Neural cell (in vitro differentiated cells): Measurements from ENCODE around the gene IL11RA. TPM values are rescaled to one million over a fixed set of nuclear protein-coding genes. Genes with fewer than 3 reads are reported as not detected.

ENCODE experiments used
- H2AFZ ChIP-seq: fragments of 200-600, 300-800 bp; sonication (generic), shearing (Covaris generic); 2 replicates; pipeline ENCODE4 v1.6.0; 2014; ENCODE audit warnings: low read depth, mild to moderate bottlenecking, antibody characterized with exemption, low read length, moderate library complexity
- H3F3A ChIP-seq: fragments of 200-600 bp; shearing (Covaris generic); 2 replicates; pipeline ENCODE4 v1.6.1; 2016; ENCODE audit warnings: mild to moderate bottlenecking, moderate library complexity, mixed read lengths, antibody characterized with exemption, low read length; ENCODE audit not compliant: insufficient read depth, poor library complexity, severe bottlenecking
- H3K27ac ChIP-seq: fragments of 200-600, 300-800 bp; sonication (generic), shearing (Covaris generic); 2 replicates; pipeline ENCODE4 v1.5.1; 2014; ENCODE audit warnings: mild to moderate bottlenecking, low read length, moderate library complexity
- H3K27me3 ChIP-seq: fragments of 300-800, 200-600 bp; sonication (generic), shearing (Covaris generic); 2 replicates; pipeline ENCODE4 v1.6.0; 2014; ENCODE audit warnings: mild to moderate bottlenecking, low read depth, low read length, moderate library complexity; ENCODE audit not compliant: insufficient read depth
- H3K36me3 ChIP-seq: fragments of 300-800, 200-600 bp; sonication (generic), shearing (Covaris generic); 2 replicates; pipeline ENCODE4 v1.5.1; 2014; ENCODE audit warnings: mild to moderate bottlenecking, antibody characterized with exemption, low read length, moderate library complexity; ENCODE audit not compliant: insufficient read depth
- H3K4me2 ChIP-seq: fragments of 300-800, 200-600 bp; sonication (generic), shearing (Covaris generic); 2 replicates; pipeline ENCODE4 v1.6.0; 2014; ENCODE audit warnings: mild to moderate bottlenecking, low read length
- H3K4me3 ChIP-seq: fragments of 300-800, 200-600 bp; sonication (generic), shearing (Covaris generic); 2 replicates; pipeline ENCODE4 v1.5.1; 2014; ENCODE audit warnings: mild to moderate bottlenecking, low read length, moderate library complexity
- H3K79me2 ChIP-seq: fragments of 200-600 bp; shearing (Covaris generic); replicated peaks from 2 replicates; pipeline ENCODE4 v1.6.0; 2014; ENCODE audit warnings: mild to moderate bottlenecking, low read length, moderate library complexity; ENCODE audit not compliant: insufficient read depth
- H3K9ac ChIP-seq: fragments of 300-800, 200-600 bp; sonication (generic), shearing (Covaris generic); 2 replicates; pipeline ENCODE4 v1.6.1; 2016; ENCODE audit warnings: mild to moderate bottlenecking, low read length, mixed read lengths
- H3K9me2 ChIP-seq: fragments of 200-600 bp; shearing (Covaris generic); 2 replicates; pipeline ENCODE4 v1.6.1; 2016; ENCODE audit warnings: mild to moderate bottlenecking, low read length, mixed read lengths; ENCODE audit not compliant: insufficient read depth
- H3K9me3 ChIP-seq: fragments of 200-600, 300-800 bp; sonication (generic), shearing (Covaris generic); 2 replicates; pipeline ENCODE4 v1.6.1; 2016; ENCODE audit warnings: mild to moderate bottlenecking, mixed run types, low read length, moderate library complexity, mixed read lengths
- H4K20me1 ChIP-seq: fragments of 200-600 bp; shearing (Covaris generic); 2 replicates; pipeline ENCODE4 v1.6.1; 2016; ENCODE audit warnings: mild to moderate bottlenecking, mixed run types; ENCODE audit not compliant: insufficient read depth
- EP300 ChIP-seq: fragments of 450-650 bp; conservative IDR thresholded peaks from 2 replicates; pipeline ENCODE4 v1.6.1; 2014; ENCODE audit warnings: antibody characterized with exemption, mild to moderate bottlenecking, moderate library complexity; ENCODE audit not compliant: poor library complexity, severe bottlenecking
- EZH2 ChIP-seq: fragments of 200-600, 300-800 bp; shearing (Covaris generic), sonication (generic); IDR thresholded peaks from 2 replicates; pipeline ENCODE4 v1.6.1; 2014; ENCODE audit warnings: antibody characterized with exemption, low read length, borderline replicate concordance, mild to moderate bottlenecking; ENCODE audit not compliant: insufficient read depth, poor library complexity, severe bottlenecking
- MXI1 ChIP-seq: fragments of 450-650 bp; conservative IDR thresholded peaks from 2 replicates; pipeline ENCODE4 v1.6.1; 2014; ENCODE audit warnings: antibody characterized with exemption, mild to moderate bottlenecking; ENCODE audit not compliant: poor library complexity, severe bottlenecking
- POLR2AphosphoS5 ChIP-seq: IDR thresholded peaks from 2 replicates; pipeline ENCODE4 v1.6.1; 2012
- RAD21 ChIP-seq: fragments of 450-650 bp; conservative IDR thresholded peaks from 2 replicates; pipeline ENCODE4 v1.6.1; 2014; ENCODE audit warnings: antibody characterized with exemption, mild to moderate bottlenecking, moderate library complexity
- REST ChIP-seq: IDR thresholded peaks from 2 replicates; pipeline ENCODE4 v1.6.1; 2012; ENCODE audit warnings: borderline replicate concordance
- SMC3 ChIP-seq: fragments of 450-650 bp; conservative IDR thresholded peaks from 2 replicates; pipeline ENCODE4 v1.6.1; 2014; ENCODE audit warnings: antibody characterized with exemption, mild to moderate bottlenecking, moderate library complexity; ENCODE audit not compliant: poor library complexity
- TAF1 ChIP-seq: IDR thresholded peaks from 2 replicates; pipeline ENCODE4 v1.6.1; 2012; ENCODE audit warnings: low read depth
- polyA plus RNA-seq: library from polyadenylated mRNA; depleted of rRNA; stranded (reverse); fragments of >200 nt; gene quantifications from 2 replicates; pipeline ENCODE4 v1.2.3, GENCODE V29; 2014
- TF ChIP-seq, protein P1 (sequence below): fragments of 450-650 bp; IDR thresholded peaks from 2 replicates; pipeline ENCODE4 v1.5.1; 2014; ENCODE audit warnings: antibody characterized with exemption, mild to moderate bottlenecking, moderate library complexity; ENCODE audit not compliant: poor library complexity, severe bottlenecking

IL11RA gene
- polyA plus RNA-seq, 1 donor from 2014 or later: 59.1 TPM

- H3K36me3 ChIP-seq: no peaks in the 10 kb centered on the region
- peak overlapping the region; percentile 33 for H3K9ac ChIP-seq
- no peak overlapping the region for H2AFZ ChIP-seq
- H3F3A ChIP-seq: peaks cover 3% of the 10 kb centered on the region
- no peaks in the 10 kb centered on the region for H3K9me2 ChIP-seq
- no peaks in the 10 kb centered on the region for H3K9me3 ChIP-seq
- no peak overlapping the region for H3K27ac ChIP-seq
- peaks cover 21% of the 10 kb centered on the region for H3K27me3 ChIP-seq
- H3K79me2 ChIP-seq: peaks cover 6% of the 10 kb centered on the region
- no peaks in the 10 kb centered on the region for H4K20me1 ChIP-seq
- no peak overlapping the region for H3K4me3 ChIP-seq
- no peak for TF ChIP-seq TAF1
- no peak for TF ChIP-seq MXI1
- TF ChIP-seq SMC3: no peak
- TF ChIP-seq REST: no peak
- TF ChIP-seq, protein P1, sequence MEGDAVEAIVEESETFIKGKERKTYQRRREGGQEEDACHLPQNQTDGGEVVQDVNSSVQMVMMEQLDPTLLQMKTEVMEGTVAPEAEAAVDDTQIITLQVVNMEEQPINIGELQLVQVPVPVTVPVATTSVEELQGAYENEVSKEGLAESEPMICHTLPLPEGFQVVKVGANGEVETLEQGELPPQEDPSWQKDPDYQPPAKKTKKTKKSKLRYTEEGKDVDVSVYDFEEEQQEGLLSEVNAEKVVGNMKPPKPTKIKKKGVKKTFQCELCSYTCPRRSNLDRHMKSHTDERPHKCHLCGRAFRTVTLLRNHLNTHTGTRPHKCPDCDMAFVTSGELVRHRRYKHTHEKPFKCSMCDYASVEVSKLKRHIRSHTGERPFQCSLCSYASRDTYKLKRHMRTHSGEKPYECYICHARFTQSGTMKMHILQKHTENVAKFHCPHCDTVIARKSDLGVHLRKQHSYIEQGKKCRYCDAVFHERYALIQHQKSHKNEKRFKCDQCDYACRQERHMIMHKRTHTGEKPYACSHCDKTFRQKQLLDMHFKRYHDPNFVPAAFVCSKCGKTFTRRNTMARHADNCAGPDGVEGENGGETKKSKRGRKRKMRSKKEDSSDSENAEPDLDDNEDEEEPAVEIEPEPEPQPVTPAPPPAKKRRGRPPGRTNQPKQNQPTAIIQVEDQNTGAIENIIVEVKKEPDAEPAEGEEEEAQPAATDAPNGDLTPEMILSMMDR: no peak
- no peak for TF ChIP-seq EP300
- TF ChIP-seq EZH2: no peak
- no peak for TF ChIP-seq RAD21
- H3K4me2 ChIP-seq: no peak overlapping the region
Measured at GRCh38 chr9:34624475-34625185, 27.4 kb upstream of the IL11RA start.

DNA sequence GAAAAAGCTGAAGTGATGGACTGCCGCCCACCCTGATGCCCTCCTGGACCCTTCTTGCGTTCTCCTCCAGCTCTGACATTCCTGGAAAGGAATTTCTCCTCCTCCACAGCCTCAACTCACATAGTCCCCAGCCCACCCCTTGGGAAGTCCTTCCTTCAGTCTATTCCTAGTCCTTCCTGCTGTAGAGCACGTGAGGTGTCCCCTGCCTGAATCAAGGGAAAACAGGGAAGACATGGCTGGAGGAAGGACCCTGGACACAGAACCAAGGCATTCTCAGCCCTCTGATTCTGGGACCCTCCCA lies 26.8 kb upstream of the IL11RA start:
- Histone ChIP-seq H4K20me1 (no peaks in the 10 kb centered on the region), H2AFZ (no peak overlapping the region)

More for the DNA sequence above, 26.8 kb upstream of the IL11RA start:
- Histone ChIP-seq H3K9me3 (no peaks in the 10 kb centered on the region), H3K4me2 (no peak overlapping the region), H3K4me3 (no peak overlapping the region), H3K36me3 (no peaks in the 10 kb centered on the region), H3K9me2 (no peaks in the 10 kb centered on the region), H3K27ac (no peak overlapping the region), H3K9ac (no peak overlapping the region), H3F3A (no peaks in the 10 kb centered on the region), H3K27me3 (peaks cover 24% of the 10 kb centered on the region), H3K79me2 (peaks cover 1% of the 10 kb centered on the region)
- no peak for TF ChIP-seq RAD21
- TF ChIP-seq REST: no peak
- no peak for TF ChIP-seq EP300
- TF ChIP-seq MXI1: no peak
- no peak for TF ChIP-seq POLR2AphosphoS5
- TF ChIP-seq, protein P1: no peak
- TF ChIP-seq SMC3: no peak
- no peak for TF ChIP-seq TAF1
